ENCODE results near the gene RUSF1. TPM values are rescaled to one million over a fixed set of nuclear protein-coding genes. Genes with fewer than 3 reads are reported as not detected.

The RUSF1 gene
- total RNA-seq, 1 donor, result 48.5 TPM

GRCh38 chr16:31474173-31474714, 33.9 kb downstream of the RUSF1 start:
- peaks cover 41% of the 10 kb centered on the region for H3K36me3 ChIP-seq (ENCODE audit: insufficient read depth, low read length)
- H3K4me1 ChIP-seq (ENCODE audit: insufficient read depth, low read length), result peaks cover 28% of the 10 kb centered on the region
- peaks cover 41% of the 10 kb centered on the region for H4K20me1 ChIP-seq (ENCODE audit: insufficient read depth, low read length)
- H3K79me2 ChIP-seq (ENCODE audit: insufficient read depth, low read length), result peaks cover 4% of the 10 kb centered on the region
- H3K9me3 ChIP-seq (ENCODE audit: low read depth, low read length), result no peaks in the 10 kb centered on the region
- no peak overlapping the region for H2AFZ ChIP-seq (ENCODE audit: low read length)
- DNase-seq (ENCODE audit: insufficient read length, low spot score, missing footprints), result peak; percentile 99
- no peaks in the 10 kb centered on the region for H3K27me3 ChIP-seq (ENCODE audit: insufficient read depth, low read length)
- H3K4me2 ChIP-seq (ENCODE audit: insufficient read depth, low read length), result peak overlapping the region; percentile 89
- H3K4me3 ChIP-seq (ENCODE audit: insufficient read depth, low read length), result no peak overlapping the region
- TF ChIP-seq CTCF (IDR thresholded peaks at IDR 0.05; ENCODE audit: extremely low read depth, low read depth, low read length), result peak; percentile 11
- H3K27ac ChIP-seq (ENCODE audit: low read depth, low read length), result peak overlapping the region; percentile 66

GRCh38 chr16:31473264-31473984, 34.8 kb downstream of the RUSF1 start:
- Histone ChIP-seq H4K20me1 (ENCODE audit: insufficient read depth, low read length) (peaks cover 41% of the 10 kb centered on the region), H3K27me3 (ENCODE audit: insufficient read depth, low read length) (no peaks in the 10 kb centered on the region), H3K27ac (ENCODE audit: low read depth, low read length) (peak overlapping the region; percentile 66), H3K36me3 (ENCODE audit: insufficient read depth, low read length) (peaks cover 38% of the 10 kb centered on the region), H3K4me1 (ENCODE audit: insufficient read depth, low read length) (peaks cover 28% of the 10 kb centered on the region), H3K9me3 (ENCODE audit: low read depth, low read length) (no peaks in the 10 kb centered on the region), H3K4me2 (ENCODE audit: insufficient read depth, low read length) (peak overlapping the region; percentile 89), H3K4me3 (ENCODE audit: insufficient read depth, low read length) (peak overlapping the region; percentile 84), H3K79me2 (ENCODE audit: insufficient read depth, low read length) (peaks cover 4% of the 10 kb centered on the region), H2AFZ (ENCODE audit: low read length) (no peak overlapping the region)
- TF ChIP-seq CTCF (IDR thresholded peaks at IDR 0.05; ENCODE audit: extremely low read depth, low read depth, low read length), result no peak
- peak; percentile 78 for DNase-seq (ENCODE audit: insufficient read length, low spot score, missing footprints)

GRCh38 chr16:31472709-31473203, 35.4 kb downstream of the RUSF1 start:
- peak overlapping the region; percentile 80 for H2AFZ ChIP-seq (ENCODE audit: low read length)
- peaks cover 39% of the 10 kb centered on the region for H4K20me1 ChIP-seq (ENCODE audit: insufficient read depth, low read length)
- H3K79me2 ChIP-seq (ENCODE audit: insufficient read depth, low read length), result peaks cover 4% of the 10 kb centered on the region
- H3K4me2 ChIP-seq (ENCODE audit: insufficient read depth, low read length), result peak overlapping the region; percentile 89
- H3K4me1 ChIP-seq (ENCODE audit: insufficient read depth, low read length), result peaks cover 28% of the 10 kb centered on the region
- peak; percentile 73 for TF ChIP-seq CTCF (IDR thresholded peaks at IDR 0.05; ENCODE audit: extremely low read depth, low read depth, low read length)
- peak overlapping the region; percentile 84 for H3K4me3 ChIP-seq (ENCODE audit: insufficient read depth, low read length)
- H3K9me3 ChIP-seq (ENCODE audit: low read depth, low read length), result no peaks in the 10 kb centered on the region
- peak; percentile 100 for DNase-seq (ENCODE audit: insufficient read length, low spot score, missing footprints)
- H3K36me3 ChIP-seq (ENCODE audit: insufficient read depth, low read length), result peaks cover 35% of the 10 kb centered on the region
- peak overlapping the region; percentile 77 for H3K27ac ChIP-seq (ENCODE audit: low read depth, low read length)
- no peaks in the 10 kb centered on the region for H3K27me3 ChIP-seq (ENCODE audit: insufficient read depth, low read length)
